Panc1 (cell line): ENCODE measurements around the gene UBAC2. TPM values are rescaled to one million over a fixed set of nuclear protein-coding genes. Genes with fewer than 3 reads are reported as not detected.

Source experiments
- ATAC-seq: fragments of 200-7000 bp; cut with Tn5 transposase; 2 replicates; pipeline ENCODE4 v1.9.1; 2020; ENCODE audit warnings: mild to moderate bottlenecking, moderate library complexity
- BruUV-seq: library from RNA; stranded (reverse); fragments of 400-500 nt; replicated peaks from 2 replicates; lab custom pipeline; 2021; lab: Mats Ljungman, UMichigan
- CTCF ChIA-PET: fragments of 300-600 bp; sonication (Branson Sonifier 250); formaldehyde crosslinking; loops from one replicate; lab custom pipeline; 2022; ENCODE audit warnings: antibody characterized with exemption; lab: Charles Lee
- POLR2A ChIA-PET: fragments of 300-600 bp; sonication (Branson Sonifier 250); formaldehyde crosslinking; loops from one replicate; lab custom pipeline; 2022; ENCODE audit warnings: antibody characterized with exemption; lab: Charles Lee
- DNase-seq: peaks from one replicate; pipeline ENCODE4 v3.0.0-alpha.2; 2010; ENCODE audit warnings: low read depth, low spot score
- H3K27ac ChIP-seq: 2 replicates; pipeline ENCODE4 v1.5.1; 2011; ENCODE audit warnings: mild to moderate bottlenecking, low read length, inconsistent platforms
- H3K27me3 ChIP-seq: fragments of 200-500 bp; sonication (Bioruptor generic); 2 replicates; pipeline ENCODE4 v1.6.0; 2014; ENCODE audit warnings: low read length, inconsistent platforms; ENCODE audit not compliant: control insufficient read depth, insufficient read depth
- H3K36me3 ChIP-seq: fragments of 200-500 bp; sonication (Bioruptor generic); 2 replicates; pipeline ENCODE4 v1.5.1; 2014; ENCODE audit warnings: inconsistent platforms, mild to moderate bottlenecking, low read length, moderate library complexity; ENCODE audit not compliant: control insufficient read depth, insufficient read depth
- H3K4me1 ChIP-seq: 2 replicates; pipeline ENCODE4 v1.5.1; 2011; ENCODE audit warnings: inconsistent platforms, mild to moderate bottlenecking, low read length, moderate library complexity; ENCODE audit not compliant: control insufficient read depth, insufficient read depth
- H3K4me3 ChIP-seq, 2 experiments: 2 replicates each; pipeline ENCODE4 v1.5.1; 2011 to 2012; ENCODE audit warnings: low read depth in 2 of 2, low read length in 2 of 2, mild to moderate bottlenecking in 2 of 2, inconsistent platforms in 1 of 2, moderate library complexity in 1 of 2
- H3K9me3 ChIP-seq: fragments of 200-500 bp; sonication (Bioruptor generic); 2 replicates; pipeline ENCODE4 v1.5.1; 2014; ENCODE audit warnings: low read depth, mild to moderate bottlenecking, inconsistent platforms, low read length, moderate library complexity; ENCODE audit not compliant: control insufficient read depth, insufficient read depth
- CTCF ChIP-seq: fragments of 450-650 bp; IDR thresholded peaks from 2 replicates; pipeline ENCODE4 v1.5.1; 2017; ENCODE audit warnings: mild to moderate bottlenecking
- POLR2AphosphoS5 ChIP-seq: IDR thresholded peaks from 2 replicates; pipeline ENCODE4 v1.6.1; 2012; ENCODE audit warnings: mild to moderate bottlenecking, low read depth, low read length, moderate library complexity
- REST ChIP-seq, 2 experiments: IDR thresholded peaks; 2 replicates each; pipeline ENCODE4 v1.6.1; 2011 to 2012; ENCODE audit warnings: low read depth in 2 of 2, control low read depth in 1 of 2, low read length in 1 of 2, mild to moderate bottlenecking in 1 of 2, moderate library complexity in 1 of 2; ENCODE audit not compliant: insufficient read depth in 1 of 2
- SIN3A ChIP-seq: IDR thresholded peaks from 2 replicates; pipeline ENCODE4 v1.6.1; 2012; ENCODE audit warnings: low read depth, mild to moderate bottlenecking, low read length, moderate library complexity, borderline replicate concordance; ENCODE audit not compliant: insufficient read depth
- TCF7L2 ChIP-seq: IDR thresholded peaks from 2 replicates; pipeline ENCODE4 v1.6.1; 2011; ENCODE audit warnings: mild to moderate bottlenecking, low read depth, low read length, inconsistent platforms
- in situ Hi-C: cut with HindIII; loops from 2 replicates; pipeline ENCODE4 v1.10.0; 2016; ENCODE audit warnings: low sequenced_read_pairs, low pct_unique_long_range_greater_than_20kb
- intact Hi-C: fragments of 100-400 bp; cut with micrococcal nuclease; formaldehyde crosslinking; loops from one replicate; pipeline ENCODE4 v1.10.0; 2022; ENCODE audit not compliant: unreplicated experiment
- total RNA-seq: library from RNA; stranded (reverse); gene quantifications from one replicate; pipeline ENCODE4 v1.2.1, GENCODE V29; 2021; ENCODE audit not compliant: unreplicated experiment

Gene UBAC2
- total RNA-seq, 1 experiment from 2014 or later = 40.8 TPM

DNA sequence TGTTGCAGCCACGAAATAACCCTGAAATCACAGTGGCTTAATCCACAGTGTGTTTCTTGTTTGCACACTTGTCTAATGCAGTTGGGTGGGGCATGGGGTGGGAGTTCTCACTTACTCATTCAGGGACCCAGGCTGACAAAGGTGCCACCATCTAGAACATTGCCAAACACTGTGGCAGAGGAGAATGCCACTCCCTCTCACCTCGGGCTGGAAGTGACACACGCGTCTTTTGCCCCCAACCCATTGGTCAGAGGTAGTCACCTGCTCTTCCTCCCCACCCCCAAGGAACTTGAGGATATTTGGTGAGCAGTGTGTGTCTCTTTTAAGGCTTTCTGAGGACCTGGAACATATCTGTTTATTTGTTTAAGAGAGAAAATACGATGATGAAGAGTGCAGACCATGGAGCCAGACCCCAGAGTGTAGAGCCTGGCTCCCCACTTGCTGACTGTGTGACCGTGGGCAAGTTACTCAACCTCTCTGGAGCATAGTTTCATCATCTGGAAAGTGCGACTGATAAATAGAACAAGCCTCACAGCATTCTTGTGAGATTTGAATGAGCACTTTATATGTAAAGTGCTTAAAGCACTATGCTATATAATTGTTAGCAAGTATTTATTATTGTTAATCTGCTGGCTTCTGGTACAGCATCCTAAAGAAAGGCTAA is 89.2 kb downstream of the UBAC2 start:
- Histone ChIP-seq H3K4me1 (no peaks in the 10 kb centered on the region), H3K27me3 (no peaks in the 10 kb centered on the region), H3K27ac (no peak overlapping the region), H3K9me3 (no peaks in the 10 kb centered on the region), H3K36me3 (no peaks in the 10 kb centered on the region), H3K4me3 (no peak overlapping the region)
- intact Hi-C loops (no loop called here), in situ Hi-C loops (no loop called here)
- BruUV-seq = no TSS peak
- ChIA-PET POLR2A (no interaction called here), CTCF (no interaction called here)
- TF ChIP-seq TCF7L2 (no peak), SIN3A (no peak), REST (IDR thresholded peaks at IDR 0.05; ENCODE audit: insufficient read depth in 1 of 2, low read depth in 2 of 2, low read length in 1 of 2) (no peak), CTCF (no peak), POLR2AphosphoS5 (no peak)
- DNase-seq (no peak), ATAC-seq (no peak)

DNA sequence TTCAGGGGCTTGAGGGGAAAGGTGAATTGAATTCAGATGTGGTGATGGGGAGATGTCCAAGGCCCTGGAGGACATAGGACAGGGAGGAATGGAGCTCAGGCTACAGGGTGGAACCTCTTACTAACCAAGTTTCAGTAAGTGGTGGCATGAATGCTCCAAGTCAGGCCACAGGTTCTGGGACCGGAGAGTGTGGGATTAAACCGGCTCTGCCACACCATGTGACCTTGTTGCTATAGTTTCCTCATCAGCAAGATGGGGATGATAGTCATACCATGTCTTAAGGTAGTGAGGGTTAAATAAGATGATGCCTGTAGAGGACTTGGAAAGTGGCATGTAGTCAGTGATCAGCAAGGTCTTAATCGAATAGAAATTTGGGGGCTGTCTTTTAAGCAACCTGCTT is 90.2 kb downstream of the UBAC2 start:
- no TSS peak for BruUV-seq
- intact Hi-C loops = no loop called here
- Histone ChIP-seq H3K27me3 (no peaks in the 10 kb centered on the region), H3K4me1 (no peaks in the 10 kb centered on the region), H3K4me3 (no peak overlapping the region), H3K9me3 (no peaks in the 10 kb centered on the region), H3K36me3 (no peaks in the 10 kb centered on the region), H3K27ac (no peak overlapping the region)
- DNase-seq (no peak), ATAC-seq (no peak)
- POLR2A ChIA-PET = no interaction called here
- TF ChIP-seq SIN3A (no peak), TCF7L2 (no peak), CTCF (no peak), REST (IDR thresholded peaks at IDR 0.05; ENCODE audit: insufficient read depth in 1 of 2, low read depth in 2 of 2, low read length in 1 of 2) (no peak), POLR2AphosphoS5 (no peak)
- CTCF ChIA-PET = no interaction called here
- in situ Hi-C loops = no loop called here
